Measurements from ENCODE around the gene STON1.
"Not testable (repeated sequence)": the region's sequence is repeated elsewhere in the genome, so short reads cannot be mapped to it uniquely, and the experiment has no call there.

STON1 gene

DNA sequence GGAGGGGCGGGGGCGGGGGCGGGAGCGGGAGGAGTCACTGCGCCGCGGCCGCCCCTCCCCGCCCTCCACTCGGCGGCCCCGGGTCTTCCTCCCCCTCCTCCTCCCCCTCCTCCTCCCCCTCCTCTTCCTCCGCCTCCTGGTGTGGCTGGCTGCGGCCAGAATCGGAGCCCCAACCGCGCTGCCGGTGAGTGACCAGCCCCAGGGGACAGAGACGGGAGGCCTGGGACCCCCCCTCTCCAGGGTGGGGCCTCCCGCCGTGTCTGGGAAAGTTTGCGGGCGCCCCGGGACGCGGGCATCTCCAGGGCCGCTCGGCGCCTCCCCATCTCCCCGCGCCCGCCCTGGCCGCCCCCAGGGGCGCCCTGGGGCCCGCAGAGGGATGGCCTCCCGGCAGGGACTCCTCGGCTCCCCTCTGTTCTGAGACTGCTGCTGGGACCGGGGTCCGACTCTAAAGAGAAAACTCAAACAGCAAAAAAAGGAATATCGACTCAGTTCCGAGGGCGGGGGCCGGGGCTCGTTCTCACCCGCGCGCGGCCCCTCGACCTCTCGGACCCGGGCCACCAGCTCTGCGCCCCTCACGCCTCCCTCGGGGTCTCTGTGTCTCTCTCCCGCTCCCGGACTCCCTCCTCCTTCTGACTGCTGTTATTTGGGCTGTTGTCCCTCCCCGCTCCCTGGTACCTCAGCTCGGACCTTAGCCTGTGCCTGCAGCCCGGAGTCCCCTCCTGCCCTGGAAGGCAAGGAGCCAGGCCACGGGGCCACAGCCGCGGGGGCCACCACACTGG, at the start of gene STON1:
Gene STON1, plus strand, starts transcription at position 122 of the 779 bp plus-strand sequence. CDS start 50,480 bp downstream, outside the sequence.
- peak; percentile 72 for DNase-seq (ENCODE audit: low spot score)

- DNase-seq (ENCODE audit: low spot score), result no peak
Measured at GRCh38 chr2:48480526-48480925, 49.4 kb upstream of the STON1 start.

GRCh38 chr2:48482313-48482712, 47.6 kb upstream of the STON1 start:
- DNase-seq (ENCODE audit: low spot score), result no peak

GRCh38 chr2:48482769-48483168, 47.2 kb upstream of the STON1 start:
- no peak for DNase-seq (ENCODE audit: low spot score)

DNA sequence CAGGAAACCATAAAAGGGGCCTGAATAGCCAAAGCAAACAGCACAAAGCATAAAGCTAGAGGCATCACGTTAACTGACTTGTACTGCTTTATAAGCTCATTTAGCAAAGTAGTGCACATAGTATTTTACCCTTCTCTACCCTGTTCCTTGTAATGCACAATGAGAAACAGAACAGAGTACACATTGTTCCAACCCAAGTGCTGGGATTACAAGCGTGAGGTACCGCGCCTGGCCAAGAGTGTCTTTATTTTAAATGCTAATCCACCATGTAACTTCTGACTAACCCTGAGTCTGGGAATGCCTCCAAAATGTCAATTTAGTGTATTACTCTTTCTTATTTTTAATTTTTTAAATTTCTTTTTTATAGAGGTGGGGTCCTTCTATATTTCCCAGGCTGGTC, 46.4 kb upstream of the STON1 start:
- DNase-seq (ENCODE audit: low spot score), result no peak

DNA sequence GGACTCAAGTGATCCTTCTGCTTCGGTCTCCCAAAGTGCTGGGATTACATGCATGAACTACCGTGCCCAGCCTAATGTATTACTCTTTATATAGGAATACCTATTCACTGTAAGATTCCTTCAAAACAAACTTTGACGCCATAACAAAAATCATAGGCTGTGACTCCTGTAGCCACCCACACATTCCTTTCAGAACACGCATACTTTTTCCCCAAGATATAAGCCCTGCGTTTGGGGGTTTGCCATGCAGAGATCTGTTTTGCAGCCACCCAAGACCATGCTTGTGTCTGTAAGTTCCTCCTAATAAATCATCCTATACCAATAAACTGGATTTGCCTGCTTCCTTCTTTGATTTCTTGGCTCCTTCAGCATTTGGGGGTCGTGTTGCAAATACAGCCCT, 46.0 kb upstream of the STON1 start:
- no peak for DNase-seq (ENCODE audit: low spot score)

DNA sequence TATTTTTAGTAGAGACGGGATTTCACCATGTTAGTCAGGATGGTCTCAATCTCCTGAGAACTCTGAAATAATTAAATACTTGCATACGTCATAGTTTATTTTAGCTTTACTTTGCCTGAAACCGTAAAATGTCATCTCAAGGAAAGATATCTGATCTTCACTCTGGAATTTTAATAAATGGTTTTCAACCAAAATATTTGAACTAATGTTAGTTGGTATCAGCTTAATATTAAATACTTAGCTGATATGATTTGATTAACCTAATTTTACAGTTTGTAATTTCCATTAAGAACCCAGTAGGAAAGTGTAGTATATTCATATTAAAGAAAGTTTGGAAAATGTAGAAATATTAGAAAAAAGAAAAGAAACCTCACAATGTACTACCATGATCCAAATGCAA, 41.4 kb upstream of the STON1 start:
- no peak for DNase-seq (ENCODE audit: low spot score)

DNA sequence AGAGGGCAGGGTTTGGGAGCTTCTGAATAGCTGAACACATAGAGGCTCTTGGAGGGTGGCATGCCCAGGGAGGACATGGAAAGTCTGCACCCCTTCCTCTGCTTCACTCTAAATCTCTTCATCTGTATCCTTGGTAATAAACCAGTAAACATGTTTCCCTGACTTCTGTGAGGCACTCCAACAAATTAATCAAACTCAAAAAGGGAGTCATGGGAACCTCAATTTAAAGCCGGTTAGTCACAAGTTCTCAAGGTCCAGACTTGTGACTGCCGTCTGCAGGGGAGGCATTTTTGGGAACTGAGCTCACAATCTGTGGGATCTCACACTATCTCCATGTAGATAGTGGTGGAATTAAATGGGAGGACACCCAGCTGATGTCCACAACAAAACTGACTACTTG, 33.1 kb upstream of the STON1 start:
- no peak for DNase-seq (ENCODE audit: low spot score)

- DNase-seq (ENCODE audit: low spot score), result no peak
Measured at GRCh38 chr2:48504647-48505327, 25.2 kb upstream of the STON1 start.

GRCh38 chr2:48507111-48507510, 22.8 kb upstream of the STON1 start:
- DNase-seq (ENCODE audit: low spot score), result no peak

DNA sequence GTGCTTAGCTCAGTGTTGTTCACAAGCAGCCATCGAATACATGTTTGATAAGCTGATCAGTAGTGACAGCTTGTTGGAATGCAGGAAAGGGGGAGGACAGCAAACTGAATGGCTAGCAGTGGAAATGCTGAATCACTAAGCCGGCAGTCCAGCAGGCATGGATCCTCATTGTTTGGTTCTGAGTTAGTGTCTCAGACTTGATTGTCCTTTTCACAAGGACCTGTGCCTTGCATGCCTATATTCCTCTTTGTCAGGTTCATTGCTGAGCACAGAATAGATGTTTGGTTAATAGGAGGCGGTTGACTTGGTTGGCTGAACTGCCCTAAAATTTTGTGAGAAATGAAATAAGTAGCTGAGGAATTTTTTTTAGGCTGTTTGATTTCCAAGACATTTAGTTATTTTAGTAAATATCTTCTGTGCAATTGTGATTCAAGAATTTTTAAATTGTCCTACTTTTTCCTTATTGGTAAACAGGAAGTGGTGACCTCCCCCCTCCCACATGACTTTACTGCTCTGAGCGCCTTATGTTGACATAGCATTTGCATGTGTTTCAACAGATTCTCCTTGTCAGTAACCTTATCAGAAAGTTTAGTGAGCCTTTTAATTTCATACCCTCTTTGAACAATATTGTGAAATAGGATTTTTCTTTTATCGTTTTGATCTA, 21.4 kb upstream of the STON1 start:
- DNase-seq (ENCODE audit: low spot score), result peak; percentile 56

DNA sequence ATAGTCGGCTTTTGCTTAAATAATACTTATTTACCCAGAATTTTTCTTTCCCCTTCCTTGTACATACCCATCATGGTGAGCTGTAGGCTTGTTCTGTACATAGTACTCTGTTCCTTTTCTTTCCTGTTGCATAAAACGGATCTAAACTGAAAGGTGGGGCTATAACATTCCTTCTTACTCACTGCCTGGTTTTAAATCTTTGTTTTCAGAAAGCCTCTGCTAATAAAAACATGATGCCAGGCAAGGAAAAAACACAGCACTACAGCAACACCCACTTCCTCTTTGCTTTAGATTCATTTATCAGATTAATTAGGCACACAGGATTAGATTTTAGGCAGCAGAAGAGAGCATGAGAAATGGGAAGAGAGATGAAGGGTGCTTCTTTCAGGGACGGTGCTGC, 19.6 kb upstream of the STON1 start:
- no peak for DNase-seq (ENCODE audit: low spot score)

DNA sequence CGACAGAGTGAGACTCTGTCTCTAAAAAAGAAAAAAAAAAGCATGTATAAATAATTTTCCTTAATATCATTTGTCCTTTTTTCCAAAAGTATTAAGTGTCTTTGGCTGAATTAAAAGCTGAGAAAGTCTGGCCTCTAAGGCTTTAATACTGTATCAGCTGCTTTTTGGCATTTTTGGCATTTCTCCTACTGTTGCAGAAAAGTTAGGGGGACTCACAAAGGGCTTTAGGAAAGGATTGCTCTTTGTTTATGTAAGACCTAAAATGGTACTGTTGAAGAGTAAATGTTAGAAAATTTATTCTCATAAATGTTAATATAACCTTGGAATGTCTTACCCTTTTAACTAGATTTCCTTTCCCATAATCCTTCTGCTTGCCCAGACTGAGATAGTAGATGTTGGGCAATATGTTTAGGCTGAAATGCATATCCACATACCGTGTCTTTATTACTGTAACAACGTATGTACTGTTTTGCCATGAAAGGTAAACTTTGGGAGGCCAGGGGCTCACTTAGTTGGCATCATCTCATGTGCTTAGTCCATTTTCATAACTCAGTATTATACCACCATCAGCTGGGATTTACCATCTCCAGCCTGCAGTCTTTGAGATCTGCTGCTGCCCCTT, 18.0 kb upstream of the STON1 start:
- DNase-seq (ENCODE audit: low spot score), result no peak

GRCh38 chr2:48512571-48512970, 17.4 kb upstream of the STON1 start:
- DNase-seq (ENCODE audit: low spot score), result no peak

DNA sequence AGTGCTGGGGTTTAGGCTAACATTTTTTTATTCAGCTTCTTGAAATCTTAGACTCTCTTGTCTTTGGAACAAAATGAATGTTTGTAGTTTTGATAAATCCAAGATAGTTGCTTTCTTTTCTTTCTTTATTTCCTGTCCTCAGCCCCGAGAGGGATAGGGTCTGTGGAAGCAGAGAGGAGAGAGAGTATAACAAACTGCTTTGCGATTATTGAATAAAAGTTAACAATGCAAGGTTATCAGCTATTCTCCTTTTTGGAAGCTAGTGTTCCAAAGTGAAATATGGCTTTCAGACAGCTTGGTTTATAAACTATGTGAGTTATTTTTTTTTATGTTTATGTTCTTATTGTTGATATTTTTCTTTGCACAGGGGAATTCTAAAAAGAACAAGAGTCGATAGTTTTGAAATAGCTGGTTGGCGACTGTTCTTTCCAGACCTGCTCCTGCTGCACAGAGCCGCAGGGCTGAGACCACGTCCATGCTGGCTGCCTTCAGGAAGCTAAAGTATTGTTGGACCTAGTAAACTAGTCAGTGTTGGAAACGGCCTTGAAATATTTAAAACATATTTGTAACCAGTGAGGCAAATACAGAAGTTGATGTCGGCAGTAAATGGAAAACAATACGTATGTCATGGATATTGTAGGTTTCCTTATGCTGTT, 15.5 kb upstream of the STON1 start:
- DNase-seq (ENCODE audit: low spot score), result no peak

GRCh38 chr2:48515513-48515985, 14.4 kb upstream of the STON1 start:
- no peak for DNase-seq (ENCODE audit: low spot score)

GRCh38 chr2:48519593-48519992, 10.4 kb upstream of the STON1 start:
- DNase-seq (ENCODE audit: low spot score), result no peak

- DNase-seq (ENCODE audit: low spot score), result not testable (repeated sequence)
Measured at GRCh38 chr2:48524756-48525155, 5.2 kb upstream of the STON1 start.

DNA sequence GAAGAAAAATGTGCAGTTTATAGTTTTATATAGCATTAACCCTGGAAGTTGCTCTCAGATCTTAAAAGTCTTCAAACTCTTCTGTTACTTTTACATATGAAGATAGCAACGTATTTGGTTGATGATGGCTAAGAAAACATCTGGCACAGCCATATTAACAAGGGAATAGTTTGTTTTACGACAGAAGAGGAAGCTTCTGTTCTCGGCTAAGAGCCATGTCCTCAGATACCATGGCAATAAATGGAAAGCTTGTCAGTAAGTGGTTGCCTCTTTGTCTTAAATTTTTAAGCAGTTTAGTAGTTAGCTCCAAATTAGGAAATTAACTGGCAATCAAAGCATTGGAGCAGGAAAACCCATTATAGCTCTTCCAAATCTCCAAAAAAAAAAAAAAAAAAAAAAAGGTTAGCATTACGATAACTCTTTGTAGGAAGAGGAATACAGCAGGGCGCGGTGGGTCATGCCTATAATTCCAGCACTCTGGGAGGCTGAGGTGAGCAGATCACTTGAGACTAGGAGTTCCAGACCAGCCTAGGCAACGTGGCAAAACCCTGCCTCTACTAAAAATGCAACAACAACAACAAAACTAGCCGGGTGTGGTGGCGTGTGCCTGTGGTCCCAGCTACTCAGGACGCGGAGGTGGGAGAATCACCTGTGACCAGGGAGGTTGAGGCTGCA, 4.5 kb upstream of the STON1 start:
- DNase-seq (ENCODE audit: low spot score), result no peak

- DNase-seq (ENCODE audit: low spot score), result no peak
Measured at GRCh38 chr2:48527226-48527885, 2.6 kb upstream of the STON1 start.

- no peak for DNase-seq (ENCODE audit: low spot score)
Measured at GRCh38 chr2:48528431-48528830, 1.5 kb upstream of the STON1 start.
